Thyroid gland (tissue), 4 donors: ENCODE data around the gene CLIC5. TPM values are rescaled to one million over a fixed set of nuclear protein-coding genes. Genes with fewer than 3 reads are reported as not detected.

Experiments
- DNase-seq, 2 donors: peaks; one replicate each; pipeline ENCODE4 v3.0.0-alpha.2; 2019
- H3K27ac ChIP-seq, 3 donors: fragments of 200-600 bp; sonication (generic); 1 replicate in 2 of 3; 2 replicates in 1 of 3; pipeline ENCODE4 v1.5.1; 2016 to 2019; ENCODE audit warnings: mild to moderate bottlenecking in 1 of 3, moderate library complexity in 1 of 3
- H3K27me3 ChIP-seq: fragments of 200-600 bp; sonication (generic); one replicate; pipeline ENCODE4 v1.5.1; 2019
- H3K36me3 ChIP-seq, 2 donors: fragments of 200-600 bp; sonication (generic); one replicate each; pipeline ENCODE4 v1.5.1; 2016 to 2019
- H3K4me1 ChIP-seq, 2 donors: fragments of 200-600 bp; sonication (generic); one replicate each; pipeline ENCODE4 v1.5.1; 2017 to 2019
- H3K4me3 ChIP-seq, 3 donors: fragments of 200-600 bp; sonication (generic); replicated peaks in 1 of 3; 1 replicate in 2 of 3; 2 replicates in 1 of 3; pipeline ENCODE4 v1.5.1; 2016; ENCODE audit warnings: mild to moderate bottlenecking in 1 of 3
- H3K9me3 ChIP-seq: fragments of 200-600 bp; sonication (generic); one replicate; pipeline ENCODE4 v1.5.1; 2017
- POLR2A ChIP-seq, 2 donors: fragments of 450-650 bp; IDR thresholded peaks; one replicate each; pipeline ENCODE4 v1.6.1; 2017; ENCODE audit warnings: antibody characterized with exemption in 2 of 2, mild to moderate bottlenecking in 2 of 2, moderate library complexity in 1 of 2
- WGBS, 2 donors: methylation state at CpG; one replicate each; pipeline ENCODE4 v1.1.5; 2017; 5-methylcytosine and 5-hydroxymethylcytosine counted together
- intact Hi-C: fragments of 100-400 bp; cut with DNase I; formaldehyde crosslinking; loops from one replicate; pipeline ENCODE4 v1.15.1; 2023
- total RNA-seq, 4 donors: library from RNA; depleted of rRNA; stranded (reverse); fragments of >200 nt; gene quantifications; one replicate each; pipeline ENCODE4 v1.2.3, GENCODE V29; 2016
- TF ChIP-seq, protein P1 (sequence below), 6 experiments: fragments of 200-600 bp in 3 of 6; fragments of 450-650 bp in 3 of 6; sonication (generic) in 3 of 6; IDR thresholded peaks; one replicate each; pipeline ENCODE4 v1.5.1; 2016 to 2019; ENCODE audit warnings: antibody characterized with exemption in 6 of 6, mild to moderate bottlenecking in 2 of 6, inconsistent platforms in 1 of 6, moderate library complexity in 1 of 6

CLIC5 gene
- total RNA-seq, 4 donors from 2014 or later = 10.5 to 15.5 (median 11.7) TPM

DNA sequence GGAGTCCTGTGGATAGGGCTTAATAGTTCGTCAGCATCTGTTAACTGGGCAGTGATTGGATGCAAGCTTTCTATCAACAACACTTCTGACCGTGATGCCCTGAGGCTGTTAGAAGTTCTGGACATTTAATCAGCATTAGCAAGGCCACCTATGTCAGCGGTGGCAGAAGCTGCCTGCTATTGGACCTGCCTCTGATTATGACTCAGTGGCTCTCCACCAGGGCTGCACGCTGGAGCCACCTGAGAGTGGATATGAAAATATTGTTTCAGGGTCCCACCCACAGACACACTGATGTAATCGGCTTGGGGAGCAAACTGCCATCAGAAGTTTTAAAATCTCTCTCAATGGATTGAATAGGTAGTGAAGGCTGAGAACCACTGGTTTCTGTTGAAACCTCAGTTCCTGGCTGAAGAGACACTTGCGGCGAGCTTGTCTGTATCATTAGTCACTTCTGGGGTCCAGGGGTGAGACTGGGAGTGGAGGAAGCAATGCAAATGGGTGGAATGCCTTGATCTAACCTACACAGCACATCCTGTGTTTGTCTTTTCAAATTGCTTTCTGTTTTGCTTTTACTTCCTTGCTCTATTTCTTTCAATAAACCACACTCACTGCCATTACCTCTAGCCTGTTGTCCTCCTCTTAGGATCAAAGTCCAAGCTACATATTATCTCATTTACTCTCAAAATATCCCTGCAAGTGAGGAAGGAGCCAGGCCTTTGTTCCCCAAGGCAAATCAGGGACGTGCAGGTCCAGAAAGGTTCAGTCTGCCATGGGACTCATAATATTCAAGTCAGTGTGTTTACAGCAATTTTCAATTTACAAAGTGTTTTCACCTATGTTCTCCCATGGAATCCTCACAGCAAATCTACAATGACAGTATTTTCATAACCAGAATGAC lies 4.2 kb downstream of the CLIC5 start:
- intact Hi-C loops = no loop called here
- 81 to 84% methylated on average over 8 of the region's 8 CpGs for WGBS, 2 donors
- Histone ChIP-seq H3K27me3 (no peaks in the 10 kb centered on the region), H3K9me3 (no peaks in the 10 kb centered on the region), H3K27ac (no peak overlapping the region), H3K36me3 (no peaks in the 10 kb centered on the region), H3K4me1 (peaks cover 8% of the 10 kb centered on the region in 2 donors), H3K4me3 (no peak overlapping the region)
- TF ChIP-seq POLR2A (IDR thresholded peaks at IDR 0.05) = no peak
- TF ChIP-seq, protein P1, sequence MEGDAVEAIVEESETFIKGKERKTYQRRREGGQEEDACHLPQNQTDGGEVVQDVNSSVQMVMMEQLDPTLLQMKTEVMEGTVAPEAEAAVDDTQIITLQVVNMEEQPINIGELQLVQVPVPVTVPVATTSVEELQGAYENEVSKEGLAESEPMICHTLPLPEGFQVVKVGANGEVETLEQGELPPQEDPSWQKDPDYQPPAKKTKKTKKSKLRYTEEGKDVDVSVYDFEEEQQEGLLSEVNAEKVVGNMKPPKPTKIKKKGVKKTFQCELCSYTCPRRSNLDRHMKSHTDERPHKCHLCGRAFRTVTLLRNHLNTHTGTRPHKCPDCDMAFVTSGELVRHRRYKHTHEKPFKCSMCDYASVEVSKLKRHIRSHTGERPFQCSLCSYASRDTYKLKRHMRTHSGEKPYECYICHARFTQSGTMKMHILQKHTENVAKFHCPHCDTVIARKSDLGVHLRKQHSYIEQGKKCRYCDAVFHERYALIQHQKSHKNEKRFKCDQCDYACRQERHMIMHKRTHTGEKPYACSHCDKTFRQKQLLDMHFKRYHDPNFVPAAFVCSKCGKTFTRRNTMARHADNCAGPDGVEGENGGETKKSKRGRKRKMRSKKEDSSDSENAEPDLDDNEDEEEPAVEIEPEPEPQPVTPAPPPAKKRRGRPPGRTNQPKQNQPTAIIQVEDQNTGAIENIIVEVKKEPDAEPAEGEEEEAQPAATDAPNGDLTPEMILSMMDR (IDR thresholded peaks at IDR 0.05) = no peak
- no peak for DNase-seq

DNA sequence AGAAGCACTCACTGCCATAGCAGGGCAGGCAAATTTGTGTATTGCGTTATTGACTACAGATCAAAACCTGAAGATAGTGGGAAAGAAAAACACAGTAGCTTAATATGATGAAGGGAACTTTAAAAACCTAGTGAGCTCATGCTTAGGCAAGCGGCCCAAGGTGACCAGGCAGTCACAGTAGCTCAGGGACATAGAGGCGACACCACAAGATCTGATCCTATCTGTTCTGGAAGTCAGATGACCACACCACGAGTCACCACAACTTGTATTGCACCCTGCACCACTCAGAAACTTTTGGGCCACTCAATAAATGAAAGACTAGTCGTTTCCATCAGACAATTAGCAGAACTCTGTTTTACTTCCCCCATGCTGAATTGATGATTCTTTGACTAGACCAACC lies 4.9 kb downstream of the CLIC5 start:
- TF ChIP-seq, protein P1 (IDR thresholded peaks at IDR 0.05) = no peak
- TF ChIP-seq POLR2A (IDR thresholded peaks at IDR 0.05) = no peak
- WGBS, 2 donors = 89 to 92% methylated on average over 5 of the region's 5 CpGs
- H3K9me3 ChIP-seq = no peaks in the 10 kb centered on the region
- H3K36me3 ChIP-seq = no peaks in the 10 kb centered on the region
- H3K27ac ChIP-seq = no peak overlapping the region
- H3K4me3 ChIP-seq = no peak overlapping the region
- peaks cover 8% of the 10 kb centered on the region in 2 donors for H3K4me1 ChIP-seq
- no peak for DNase-seq
- no peaks in the 10 kb centered on the region for H3K27me3 ChIP-seq
- intact Hi-C loops = no loop called here

DNA sequence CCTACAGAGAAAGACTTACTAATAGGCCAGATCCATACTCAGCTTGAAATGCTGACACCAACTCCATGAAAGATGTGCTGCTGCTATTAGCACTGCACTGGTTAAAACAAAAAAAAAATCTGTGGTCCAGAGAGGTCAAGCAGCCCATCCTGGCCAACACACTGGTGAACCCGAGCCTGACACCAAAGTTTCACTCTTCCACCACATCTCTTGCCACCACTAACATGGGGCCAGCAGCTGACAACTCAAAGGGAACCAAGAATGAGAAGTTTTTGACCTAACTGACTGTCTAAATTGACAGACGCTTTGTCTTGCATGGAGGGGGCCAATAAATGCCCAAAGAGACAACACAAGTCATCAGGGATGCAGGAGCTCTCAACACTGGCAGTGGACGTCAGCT lies 5.4 kb downstream of the CLIC5 start:
- WGBS, 2 donors = 84 to 96% methylated on average over 3 of the region's 3 CpGs
- TF ChIP-seq, protein P1 (IDR thresholded peaks at IDR 0.05) = no peak
- no peak for TF ChIP-seq POLR2A (IDR thresholded peaks at IDR 0.05)
- no peaks in the 10 kb centered on the region for H3K9me3 ChIP-seq

DNA sequence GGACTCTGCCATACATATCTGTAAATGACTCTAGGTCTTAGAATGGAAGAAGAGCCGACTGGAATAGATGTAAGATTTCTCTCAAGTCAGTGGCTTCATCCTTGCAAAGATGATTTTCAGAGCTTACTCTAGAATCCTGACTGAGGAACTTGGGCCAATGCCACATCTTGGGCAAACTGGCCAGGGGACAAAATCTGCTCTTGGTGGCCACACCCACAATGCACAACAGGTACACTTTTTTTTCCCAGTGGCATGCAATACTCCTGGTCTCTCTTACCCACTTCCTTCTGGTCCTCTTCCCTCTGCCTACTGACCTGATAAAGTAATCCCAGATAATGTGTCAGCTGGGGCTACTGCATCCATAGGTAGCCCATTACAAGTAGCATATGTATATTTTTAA lies 13.4 kb downstream of the CLIC5 start:
- no peak for TF ChIP-seq POLR2A (IDR thresholded peaks at IDR 0.05)
- TF ChIP-seq, protein P1 (IDR thresholded peaks at IDR 0.05) = no peak
- peak; percentile 59 to 73 for DNase-seq
- Histone ChIP-seq H3K9me3 (no peaks in the 10 kb centered on the region), H3K36me3 (no peaks in the 10 kb centered on the region), H3K4me3 (no peak overlapping the region), H3K27me3 (no peaks in the 10 kb centered on the region), H3K4me1 (peaks cover 18 to 21% of the 10 kb centered on the region in 2 donors), H3K27ac (no peak overlapping the region)
- intact Hi-C loops = no loop called here
- WGBS, 2 donors = 92 to 97% methylated on average over 1 of the region's 1 CpG

More for the DNA sequence above, 5.4 kb downstream of the CLIC5 start:
- intact Hi-C loops = no loop called here
- Histone ChIP-seq H3K27me3 (no peaks in the 10 kb centered on the region), H3K4me1 (peaks cover 8% of the 10 kb centered on the region in 2 donors), H3K4me3 (no peak overlapping the region), H3K36me3 (no peaks in the 10 kb centered on the region), H3K27ac (no peak overlapping the region)
- DNase-seq = no peak

DNA sequence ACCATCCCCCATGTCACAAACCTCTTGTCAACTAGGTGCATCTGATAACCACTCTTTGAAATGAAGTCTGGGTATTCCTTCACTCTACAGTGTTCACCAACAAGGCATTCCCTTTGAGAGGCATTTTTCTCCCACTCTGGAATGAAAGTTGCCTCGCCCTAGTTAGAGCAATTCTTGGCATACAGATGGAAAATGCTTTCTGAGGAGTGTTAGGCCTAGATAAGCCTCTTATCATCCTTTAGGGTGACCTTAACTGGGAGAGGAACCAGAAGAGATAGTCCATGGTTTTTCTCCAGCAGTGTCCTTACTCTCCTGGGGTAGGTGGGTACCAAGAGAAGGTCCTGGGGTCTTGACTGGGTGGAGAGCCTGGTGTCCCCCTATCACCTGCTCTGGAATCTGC lies 14.8 kb downstream of the CLIC5 start:
- TF ChIP-seq POLR2A (IDR thresholded peaks at IDR 0.05) = no peak
- TF ChIP-seq, protein P1 (IDR thresholded peaks at IDR 0.05) = no peak
- Histone ChIP-seq H3K27me3 (no peaks in the 10 kb centered on the region), H3K9me3 (no peaks in the 10 kb centered on the region), H3K4me3 (no peak overlapping the region), H3K4me1 (peaks cover 18 to 21% of the 10 kb centered on the region in 2 donors), H3K27ac (peak overlapping the region in 1 of 3 donors; percentile 46), H3K36me3 (no peaks in the 10 kb centered on the region)
- intact Hi-C loops = no loop called here
- DNase-seq = no peak
- WGBS, 2 donors = 80 to 92% methylated on average over 1 of the region's 1 CpG
